GM21447 (cell line): Measurements from ENCODE around the gene PCSK6.
"Not testable (repeated sequence)": the region's sequence is repeated elsewhere in the genome, so short reads cannot be mapped to it uniquely, and the experiment has no call there.

Source experiments
- ATAC-seq: cut with Tn5 transposase; IDR thresholded peaks from one replicate; pipeline ENCODE4 v1.9.1; 2021; ENCODE audit not compliant: unreplicated experiment

Gene PCSK6

DNA sequence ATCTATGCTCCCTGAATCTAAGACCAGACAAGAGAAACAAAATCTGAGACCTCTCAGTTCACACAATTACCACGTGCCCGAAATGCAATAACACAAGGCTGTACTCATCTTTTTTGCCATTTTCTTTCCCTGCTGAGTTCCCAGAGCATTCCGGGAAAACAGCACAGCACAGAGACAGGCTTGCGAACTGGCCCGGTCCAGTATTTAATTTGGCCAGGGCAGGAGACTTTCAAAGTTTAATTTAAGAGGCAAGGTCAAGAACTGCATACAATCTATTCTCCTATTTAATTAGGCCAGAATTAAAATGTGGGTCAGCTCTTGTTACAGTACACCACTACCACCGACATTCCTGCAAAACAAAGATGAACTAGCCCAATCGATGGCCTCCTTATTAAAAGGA is 107.0 kb downstream of the PCSK6 start:
- ATAC-seq: no peak

DNA sequence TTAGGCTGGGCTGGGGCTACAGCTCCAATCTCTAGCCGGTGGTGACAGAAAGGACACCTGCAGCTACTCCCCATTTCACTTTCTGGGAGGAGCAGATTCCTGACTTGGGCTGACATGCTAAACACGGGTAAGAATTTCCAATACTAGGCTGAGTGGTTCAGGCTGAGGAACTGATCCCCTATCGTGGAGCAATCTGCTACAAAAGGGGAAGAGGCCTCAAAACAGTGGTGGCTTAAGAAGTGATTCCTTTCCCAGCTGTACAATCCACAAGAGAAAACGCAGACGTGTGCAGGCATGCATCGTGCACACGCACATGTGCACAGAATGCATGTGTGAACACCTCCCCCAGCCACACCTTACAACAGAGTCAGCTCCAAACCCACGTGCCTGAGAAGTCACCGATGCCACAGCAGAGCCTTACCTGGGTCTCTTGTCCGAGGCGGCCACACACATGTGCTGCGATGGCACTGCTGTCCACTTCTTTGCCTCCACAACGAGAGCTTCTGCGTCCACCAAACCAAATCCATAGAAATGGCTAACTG is 107.8 kb downstream of the PCSK6 start:
- ATAC-seq: no peak

DNA sequence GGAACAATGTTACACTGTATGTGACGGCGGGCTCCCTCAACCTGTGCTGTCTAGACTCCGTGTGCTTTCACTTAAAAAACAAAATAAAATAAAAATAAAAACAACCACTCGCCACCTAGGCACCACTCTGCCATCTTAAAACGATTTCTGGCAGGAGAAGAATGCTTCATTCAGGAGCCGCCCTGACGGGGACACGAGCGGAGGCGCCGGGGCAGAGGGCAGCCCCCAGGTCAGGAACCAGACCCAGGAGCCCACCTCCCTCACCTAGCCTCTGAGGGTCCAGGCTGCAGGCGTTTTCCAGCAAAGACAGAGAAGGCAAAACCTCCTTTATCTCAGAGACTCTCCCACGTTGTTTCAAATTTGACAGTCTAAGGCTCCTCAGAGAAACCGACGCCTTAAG is 109.4 kb downstream of the PCSK6 start:
- no peak for ATAC-seq

DNA sequence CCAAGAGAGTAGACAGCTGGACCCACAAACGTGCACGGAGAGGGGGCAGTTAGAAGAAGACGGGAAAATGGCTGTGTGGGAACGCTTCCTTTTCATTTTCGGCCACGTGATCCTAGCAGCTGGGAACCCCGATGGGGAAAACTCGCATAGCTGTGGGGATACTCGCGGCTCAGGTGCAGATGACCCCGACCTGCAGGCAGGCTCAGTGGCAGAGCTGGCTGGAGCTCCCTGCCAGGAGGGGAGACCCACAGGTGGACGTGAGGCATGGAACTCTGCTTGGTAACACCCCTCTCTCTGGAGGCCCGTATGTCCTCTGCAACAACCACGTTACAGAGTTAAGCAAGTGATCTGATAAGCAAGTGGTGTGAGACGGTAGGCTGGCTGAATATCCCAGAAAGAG is 109.9 kb downstream of the PCSK6 start:
- no peak for ATAC-seq

DNA sequence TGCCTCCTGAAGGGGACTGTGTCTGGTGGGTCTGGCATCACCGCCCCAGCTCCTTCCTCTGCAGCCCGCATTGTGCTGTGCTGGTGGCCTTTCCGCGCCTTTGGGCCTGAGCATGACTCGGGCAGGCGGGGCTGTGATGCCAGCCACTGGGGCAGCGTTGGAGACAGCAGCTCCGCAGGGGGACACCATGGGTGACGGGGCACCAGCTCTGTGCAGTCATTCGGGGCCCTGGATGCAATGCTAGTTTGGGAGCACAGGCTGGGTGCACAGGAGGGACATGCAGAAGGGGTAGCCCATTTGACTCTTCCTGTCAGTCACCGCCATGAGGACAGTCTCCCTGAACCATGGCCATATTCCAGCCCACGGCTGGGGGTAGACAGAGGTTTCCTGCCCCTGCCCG is 110.6 kb downstream of the PCSK6 start:
- no peak for ATAC-seq

DNA sequence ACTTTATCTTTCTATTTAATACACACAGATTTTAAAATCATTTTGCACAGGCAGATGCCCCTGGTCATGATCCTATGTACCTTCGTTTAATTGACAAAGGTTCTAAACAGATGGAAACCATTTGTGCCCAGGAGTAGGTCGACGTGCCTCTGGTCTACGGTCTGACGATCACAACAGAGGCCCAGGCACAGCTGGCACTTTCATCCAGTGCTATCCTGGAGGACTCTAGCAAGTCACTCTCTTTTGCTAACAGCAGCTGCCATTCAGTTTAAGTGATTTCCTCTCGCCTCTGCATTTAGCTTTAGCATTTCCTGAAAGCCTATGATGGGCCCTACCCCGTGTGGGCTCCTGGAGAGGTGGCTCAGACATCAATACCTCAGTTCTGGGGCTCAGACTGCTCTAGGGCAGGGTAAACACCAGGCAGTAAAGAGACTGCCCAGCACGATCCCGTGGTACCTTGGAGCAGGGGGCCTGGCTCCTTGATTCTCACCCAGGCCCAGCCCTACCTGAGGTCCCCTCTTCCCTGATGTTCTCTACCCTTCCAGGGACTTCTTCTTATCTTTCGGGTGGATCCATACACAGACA is 111.2 kb downstream of the PCSK6 start:
- no peak for ATAC-seq

DNA sequence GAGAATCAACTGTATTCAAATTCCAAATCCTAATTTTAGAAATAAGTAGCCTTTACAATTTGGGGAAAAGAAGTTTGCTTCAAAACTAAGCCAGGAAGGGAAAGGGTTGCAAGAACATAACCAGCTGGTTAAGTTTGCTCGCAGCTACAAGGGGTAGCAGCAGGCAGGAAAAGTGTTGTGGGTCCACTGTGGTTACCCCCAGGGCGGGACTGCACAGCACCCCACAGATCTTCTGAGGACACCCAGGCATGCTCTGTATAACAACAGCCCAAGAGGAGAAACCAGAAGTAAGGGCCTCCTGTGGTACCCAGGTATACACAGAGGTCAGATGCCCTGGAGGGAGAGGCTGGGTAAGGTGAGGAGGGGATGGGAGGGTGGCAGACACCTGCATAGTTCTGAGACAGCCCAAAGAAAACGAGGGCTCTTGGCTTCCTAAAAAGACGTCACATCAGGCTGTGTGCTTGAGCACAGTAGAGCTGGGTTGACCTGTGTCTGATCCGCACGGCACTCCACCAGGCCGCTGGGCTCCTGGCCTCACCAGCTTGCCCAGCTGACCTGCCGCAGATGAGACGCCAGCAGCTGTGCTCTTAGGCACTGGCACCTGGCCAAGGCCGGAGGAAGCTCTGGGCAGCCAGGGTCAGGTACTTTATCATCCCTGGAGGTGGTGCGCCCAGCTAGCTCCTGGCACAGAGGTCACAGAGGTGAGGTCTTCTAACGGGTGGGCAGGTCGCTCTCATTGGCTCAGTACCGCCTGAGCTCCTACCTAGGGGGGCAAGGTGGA is 112.7 kb downstream of the PCSK6 start:
- no peak for ATAC-seq

DNA sequence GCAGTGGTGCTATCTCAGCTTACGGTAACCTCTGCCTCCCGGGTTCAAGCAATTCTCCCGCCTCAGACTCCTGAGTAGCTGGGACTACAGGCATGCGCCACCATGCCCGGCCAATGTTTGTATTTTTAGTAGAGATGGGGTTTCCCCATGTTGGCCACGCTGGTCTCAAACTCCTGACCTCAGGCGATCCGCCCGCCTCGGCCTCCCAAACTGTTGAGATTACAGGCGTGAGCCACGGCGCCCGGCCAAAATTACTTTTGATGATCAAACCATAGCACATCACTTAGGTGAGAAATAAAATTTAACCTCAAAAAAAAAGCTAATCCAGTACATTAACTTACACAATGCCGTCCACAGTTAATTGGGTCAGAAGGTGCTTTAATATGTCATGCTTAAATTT is 114.5 kb downstream of the PCSK6 start:
- not testable (repeated sequence) for ATAC-seq

DNA sequence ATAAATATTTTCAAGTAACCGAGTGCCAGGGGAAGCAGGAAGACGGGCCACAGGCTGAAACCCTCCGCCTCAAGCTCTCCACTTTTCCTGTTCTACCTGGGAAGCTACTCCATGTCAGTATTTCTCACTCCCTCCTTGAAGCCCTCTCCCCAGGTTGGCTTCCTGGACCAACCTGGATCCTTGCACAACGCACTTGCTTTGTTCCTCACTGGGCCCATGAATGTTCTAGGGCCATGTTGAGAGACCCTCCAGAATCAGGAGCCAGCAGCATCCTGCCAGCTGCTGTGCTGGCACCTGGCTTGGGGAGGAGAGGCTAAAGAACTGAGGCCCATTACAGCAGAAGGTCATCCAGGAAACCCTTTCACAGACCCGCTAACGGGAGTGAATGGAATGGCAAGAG is 115.2 kb downstream of the PCSK6 start:
- ATAC-seq: no peak

DNA sequence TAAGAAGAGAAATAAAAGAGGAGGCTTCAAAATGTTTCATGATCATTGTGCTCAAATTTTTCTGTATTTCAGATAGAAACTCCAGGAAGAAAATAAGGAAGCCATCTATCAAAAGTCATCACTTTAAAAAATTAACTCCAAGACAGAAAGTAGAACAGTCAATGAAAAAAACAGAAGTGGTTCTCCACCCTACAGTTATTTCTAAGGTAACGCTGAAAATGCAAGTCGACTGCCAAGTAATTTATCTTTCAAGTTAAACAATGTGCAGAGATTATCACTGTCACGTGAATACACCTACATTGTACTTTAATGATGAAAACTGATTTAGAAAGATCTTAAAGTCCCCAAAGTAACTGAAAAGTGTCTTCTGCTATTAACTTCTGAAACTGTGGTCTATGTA is 115.9 kb downstream of the PCSK6 start:
- ATAC-seq: no peak

DNA sequence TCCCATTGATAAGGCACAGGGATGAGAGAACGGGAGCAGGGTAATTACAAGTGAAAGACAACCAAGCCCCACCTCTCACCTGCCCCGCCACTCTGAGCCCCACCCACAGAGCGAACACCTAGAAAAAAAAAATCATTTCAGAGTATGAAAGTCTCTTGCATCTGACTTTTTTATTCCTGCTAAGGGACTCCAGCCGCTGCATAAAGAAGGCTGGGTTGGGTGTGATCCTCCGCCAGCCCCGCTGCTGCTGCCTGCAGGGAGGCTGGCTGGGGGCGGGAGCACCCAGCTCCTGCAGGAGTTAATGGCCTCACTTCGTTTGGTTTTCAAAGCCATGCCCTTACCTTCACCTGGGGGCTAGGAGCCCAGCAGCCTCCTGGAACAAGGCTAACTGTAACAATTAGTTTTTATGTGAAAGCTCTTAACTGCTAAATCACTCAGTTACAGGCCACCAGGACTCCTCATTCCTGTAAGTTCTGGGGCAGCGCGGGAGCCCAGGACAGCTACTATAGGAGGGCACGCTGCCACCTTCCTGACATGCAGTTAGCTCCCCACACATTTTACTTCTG is 116.5 kb downstream of the PCSK6 start:
- no peak for ATAC-seq

DNA sequence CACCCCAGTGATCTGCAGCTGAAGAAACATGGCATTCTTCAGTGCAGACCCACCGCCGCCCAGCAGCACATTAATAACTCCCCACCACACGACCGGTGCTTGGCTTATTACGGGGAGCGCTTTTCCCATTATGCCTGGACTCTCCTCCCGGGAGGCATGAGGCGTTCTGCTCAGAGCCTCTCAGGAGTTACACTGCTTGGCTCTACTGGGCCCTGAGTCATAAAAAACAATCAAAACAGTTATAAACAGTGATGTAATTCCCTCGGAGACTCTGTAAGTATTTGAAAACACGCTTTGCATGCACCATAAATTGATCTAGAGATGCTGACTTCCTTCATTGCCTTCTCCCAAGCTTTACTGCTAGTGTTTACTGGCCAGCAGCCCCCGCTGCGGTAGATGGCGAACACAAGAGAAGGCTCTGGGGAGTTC is 117.3 kb downstream of the PCSK6 start:
- ATAC-seq: no peak

DNA sequence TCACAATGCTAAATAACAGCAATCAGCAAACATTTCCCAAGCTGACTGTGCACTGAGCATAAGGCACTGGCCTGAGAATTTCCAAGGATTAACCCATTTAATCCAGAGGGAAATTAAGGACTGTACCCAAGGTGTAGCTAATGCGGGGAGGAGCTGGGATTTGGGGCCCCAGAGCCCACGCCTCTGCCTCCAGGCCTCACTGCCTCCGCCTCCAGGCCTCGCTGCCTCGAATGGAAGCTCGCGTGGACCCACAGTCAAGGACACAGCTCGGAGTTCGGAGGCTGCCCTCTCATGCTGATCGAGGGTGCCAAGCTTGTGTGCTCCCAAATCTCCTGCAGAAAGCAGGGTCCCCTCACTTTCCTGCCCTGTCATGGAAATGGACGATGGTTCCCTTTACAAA is 118.0 kb downstream of the PCSK6 start:
- no peak for ATAC-seq

DNA sequence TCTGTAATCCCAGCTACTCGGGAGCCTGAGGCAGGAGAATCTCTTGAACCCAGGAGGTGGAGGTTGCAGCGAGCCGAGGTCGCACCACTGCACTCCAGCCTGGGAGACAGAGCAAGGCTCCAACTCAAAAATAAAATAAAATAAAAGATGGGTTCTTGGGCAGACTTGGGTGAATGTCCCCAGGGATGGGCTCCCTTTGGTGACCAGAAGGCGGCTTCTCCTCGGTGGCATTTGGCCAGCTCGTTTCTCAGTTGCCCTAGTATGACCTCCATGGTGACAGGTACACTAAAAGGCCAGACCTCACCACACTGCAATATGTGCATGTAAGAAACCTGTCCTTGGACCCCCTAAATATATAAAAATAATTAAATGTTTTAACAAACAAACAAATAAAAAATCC is 118.4 kb downstream of the PCSK6 start:
- no peak for ATAC-seq

DNA sequence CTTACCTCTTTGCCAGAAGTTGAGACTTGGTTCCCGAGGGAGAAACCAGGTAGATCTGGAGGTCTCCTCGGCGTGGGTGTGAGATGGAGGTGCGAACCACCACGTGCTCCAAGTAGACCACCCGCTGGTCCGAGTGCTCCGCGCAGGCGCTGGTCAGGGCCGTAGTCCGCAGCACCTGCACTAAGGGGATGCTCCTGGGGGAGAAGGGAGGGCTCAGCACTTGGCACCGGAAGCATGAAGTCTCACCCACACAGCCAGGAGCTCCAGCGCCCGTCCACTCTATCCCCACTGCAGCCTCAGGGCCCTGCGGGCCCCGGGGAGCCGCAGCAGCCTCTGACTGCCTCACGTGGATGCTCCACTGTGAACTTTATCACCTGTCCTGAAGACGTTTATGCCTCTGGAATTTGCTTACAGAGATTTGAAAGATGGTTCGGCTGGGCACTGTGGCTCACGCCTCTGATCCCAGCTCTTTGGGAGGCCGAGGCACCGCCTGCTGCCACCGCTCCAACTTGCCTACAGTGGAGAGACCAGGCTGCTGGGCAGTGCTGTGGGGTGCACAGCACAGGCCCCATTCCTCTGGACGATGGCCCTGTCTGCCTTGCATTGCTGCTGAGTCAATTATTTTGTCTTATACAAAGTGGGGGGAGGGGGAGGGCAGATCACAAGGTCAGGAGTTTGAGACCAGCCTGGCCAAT is 119.0 kb downstream of the PCSK6 start:
- no peak for ATAC-seq

DNA sequence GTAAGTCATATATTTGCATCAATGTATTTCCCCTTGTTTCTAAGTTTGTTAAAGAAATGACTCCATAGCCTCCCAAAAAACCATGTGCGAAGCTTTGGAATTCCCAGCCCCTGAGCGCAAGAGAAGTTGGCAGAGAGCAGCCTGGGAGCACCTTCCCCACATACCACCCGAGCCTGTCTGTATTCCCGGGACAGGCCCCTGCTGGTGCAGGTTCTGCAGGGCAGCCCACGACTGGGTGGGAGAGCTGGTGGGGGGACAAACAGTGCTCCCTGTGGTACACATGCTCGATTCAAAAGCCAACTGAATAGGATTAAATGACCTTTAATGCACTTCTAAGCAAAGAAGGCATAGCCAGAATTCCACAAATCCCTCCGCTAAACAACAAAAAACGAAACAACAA is 119.8 kb downstream of the PCSK6 start:
- ATAC-seq: no peak

DNA sequence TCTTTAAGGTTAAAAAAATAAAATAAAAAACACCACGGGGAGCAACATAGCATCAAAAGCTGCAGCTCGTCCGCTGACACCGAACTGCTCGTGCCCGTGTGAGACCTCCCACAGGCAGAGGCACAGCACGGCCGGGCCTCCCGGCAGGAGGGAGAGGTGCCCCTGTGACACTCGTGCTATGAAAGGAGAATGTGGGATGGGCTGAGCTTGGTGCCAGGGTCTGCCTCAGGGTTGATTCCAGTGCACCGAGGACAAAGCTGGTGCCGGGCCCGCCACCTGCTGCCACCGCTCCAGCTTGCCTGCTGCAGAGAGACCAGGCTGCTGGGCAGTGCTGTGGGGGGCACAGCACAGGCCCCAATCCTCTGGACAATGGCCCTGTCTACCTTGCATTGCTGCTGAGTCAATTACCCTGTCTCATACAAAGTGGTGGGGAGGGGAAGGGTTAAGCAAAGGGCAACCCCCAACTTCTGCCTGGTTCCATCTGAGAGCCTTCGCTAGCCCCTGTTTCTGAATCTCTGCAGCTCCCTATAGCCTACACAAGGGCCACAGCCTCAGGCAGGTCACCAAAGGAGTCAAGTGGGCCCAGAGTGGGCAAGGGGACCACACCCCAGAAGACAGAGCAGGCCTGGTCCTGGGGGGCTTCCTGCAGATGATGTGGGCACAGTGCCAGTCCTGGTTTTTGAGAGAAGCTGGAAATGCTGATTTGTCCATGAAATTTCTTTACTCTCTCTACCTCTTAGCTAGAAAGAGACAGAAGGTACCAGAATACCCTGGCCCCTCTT is 120.5 kb downstream of the PCSK6 start:
- no peak for ATAC-seq

DNA sequence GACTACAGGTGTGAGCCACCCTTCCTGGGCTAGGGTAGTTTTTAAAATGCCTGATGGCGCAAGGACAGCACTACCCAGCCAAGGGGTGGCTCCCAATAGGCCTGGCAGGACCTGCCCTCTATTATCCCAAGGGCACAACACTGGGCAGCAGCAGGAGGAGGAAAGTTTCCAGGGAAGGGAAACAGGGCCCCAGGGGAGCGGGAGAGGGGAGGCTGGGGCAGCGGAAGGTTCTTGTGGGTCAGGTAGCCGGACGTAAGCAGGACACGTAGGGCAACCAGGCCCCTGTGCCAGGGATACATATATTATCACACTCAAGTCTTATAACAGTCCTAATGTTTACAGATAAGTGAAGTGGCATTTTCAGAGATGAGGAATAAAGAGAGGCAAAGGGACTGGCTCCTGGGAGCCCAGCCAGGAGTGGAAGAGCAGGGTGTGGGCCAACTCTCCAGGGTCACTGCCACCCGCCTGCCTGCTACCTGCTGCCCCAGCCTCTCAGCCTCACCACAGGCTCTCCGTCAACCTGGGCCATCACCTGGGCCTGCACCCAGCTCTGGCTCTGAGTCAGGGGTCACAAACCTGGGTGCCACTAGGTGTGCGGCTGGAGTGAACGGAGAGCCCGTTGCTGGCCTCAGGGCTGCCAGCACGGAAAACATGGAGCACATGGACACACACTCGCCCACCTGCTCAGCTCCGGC is 121.3 kb downstream of the PCSK6 start:
- no peak for ATAC-seq

DNA sequence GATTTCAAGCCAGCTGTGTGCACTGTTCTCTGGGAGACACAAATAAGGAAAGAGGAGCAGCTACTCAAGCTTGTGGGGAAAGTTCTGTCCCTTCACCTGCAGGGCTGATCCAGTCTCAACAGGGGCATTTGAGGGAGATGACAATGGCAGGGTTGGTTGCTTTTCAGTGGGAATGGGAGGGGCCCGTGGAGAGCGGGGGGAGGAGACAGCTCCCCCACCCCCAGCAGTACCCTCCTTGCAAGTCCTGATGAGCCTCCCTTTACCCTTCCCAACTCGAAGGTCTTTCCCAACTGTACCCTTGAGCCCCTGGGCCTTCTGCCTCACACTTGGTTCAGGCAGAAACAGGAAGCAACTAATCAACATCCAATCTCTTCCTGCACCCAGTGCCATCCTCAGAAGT is 122.7 kb downstream of the PCSK6 start:
- ATAC-seq: no peak

DNA sequence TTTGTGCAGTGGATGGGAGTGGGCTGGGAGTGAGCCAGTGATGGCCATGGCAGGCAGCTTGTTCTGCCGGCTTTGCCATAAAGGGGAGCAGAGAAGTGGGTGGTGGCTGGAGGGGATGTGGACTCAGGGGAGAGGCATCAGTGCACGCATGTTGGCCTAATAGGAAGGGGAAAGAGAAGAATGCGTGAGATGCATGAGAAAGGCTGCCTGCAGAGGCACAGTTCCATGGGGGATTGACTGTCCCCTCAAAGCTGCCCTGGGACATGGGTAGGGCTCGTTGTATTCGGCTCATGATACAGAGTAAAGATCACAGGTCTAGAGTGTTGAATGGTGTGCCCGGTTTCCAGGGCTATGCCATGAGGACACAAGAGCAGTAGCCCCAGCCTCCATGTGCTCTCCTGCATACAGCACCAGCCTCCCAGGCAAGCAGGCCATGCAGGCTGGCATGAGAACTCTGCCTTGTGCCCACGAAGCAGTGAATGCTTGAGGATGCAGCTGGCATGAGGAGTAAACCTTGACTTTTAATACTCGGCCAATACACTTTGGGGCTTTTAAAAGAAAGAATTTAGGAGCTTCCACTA is 126.4 kb downstream of the PCSK6 start:
- no peak for ATAC-seq
